ENCODE results near the gene CSF3R.
A peak's percentile ranks its signal among the peaks of the same experiment; 100 is the strongest.

CSF3R gene

GRCh38 chr1:36421649-36422048 is 61.1 kb downstream of the CSF3R start:
- DNase-seq (ENCODE audit: low read depth in 4 of 4, low spot score in 1 of 4) = no peak

- peak; percentile 72 to 96 (median 88) for DNase-seq (ENCODE audit: low read depth in 4 of 4, low spot score in 1 of 4)
Measured at GRCh38 chr1:36420836-36421317, 61.8 kb downstream of the CSF3R start.

DNA sequence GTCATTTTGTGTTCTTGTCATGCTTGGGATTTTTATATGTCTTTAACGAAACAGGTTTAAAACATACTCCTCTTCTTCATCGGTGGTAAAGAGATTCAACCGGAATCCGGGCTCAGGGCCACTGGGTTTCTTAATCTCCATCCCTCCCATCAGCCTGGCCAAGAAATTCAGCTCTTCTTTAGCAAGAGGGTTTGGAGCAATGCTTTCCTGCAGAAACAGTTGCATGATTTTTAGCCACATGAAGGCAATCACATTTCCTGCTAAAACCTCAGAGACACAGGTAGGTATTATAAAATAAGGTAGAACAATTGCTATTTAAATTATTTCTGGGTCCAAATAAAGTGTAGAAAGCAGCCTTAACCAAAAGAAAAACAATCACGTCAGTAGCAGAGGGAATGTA is 62.3 kb downstream of the CSF3R start:
- DNase-seq (ENCODE audit: low read depth in 4 of 4, low spot score in 1 of 4) = no peak

DNA sequence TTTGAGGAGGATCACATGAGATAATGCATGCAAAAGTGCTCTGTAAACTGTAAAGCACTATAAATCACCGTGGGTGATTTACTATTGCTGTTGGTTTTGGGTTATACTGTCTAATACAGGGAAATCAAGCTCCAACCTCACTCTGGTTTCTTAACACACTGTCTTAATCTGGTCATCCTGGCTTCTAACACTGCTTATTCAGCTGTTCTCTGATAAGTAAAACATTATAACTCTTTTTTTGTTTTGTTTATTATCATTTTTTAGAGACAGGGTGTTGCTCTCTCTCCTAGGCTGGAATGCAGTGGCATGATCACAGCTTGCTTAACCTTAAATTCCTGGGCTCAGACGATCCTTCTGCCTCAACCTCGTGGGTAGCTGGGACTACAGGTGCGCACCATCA is 63.1 kb downstream of the CSF3R start:
- DNase-seq (ENCODE audit: low read depth in 4 of 4, low spot score in 1 of 4) = no peak

DNA sequence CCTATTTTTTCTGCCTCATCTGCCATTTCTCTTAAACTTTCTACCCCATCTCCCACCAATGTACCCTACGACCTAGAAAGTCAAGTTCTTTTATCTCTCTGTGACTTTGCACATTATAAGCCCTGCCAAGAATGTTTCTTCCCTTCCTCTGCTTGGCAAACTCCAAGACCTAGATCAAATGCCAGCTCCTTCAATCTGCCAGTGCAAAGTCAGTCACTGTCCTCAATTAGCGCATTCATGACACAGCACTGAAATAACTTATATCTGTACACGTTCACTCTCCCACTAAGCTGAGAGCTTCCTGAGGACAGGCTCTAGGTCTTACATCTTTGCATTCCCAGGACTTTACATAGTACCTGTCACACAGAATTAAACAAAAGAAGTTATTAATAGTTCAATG is 63.6 kb downstream of the CSF3R start:
- no peak for DNase-seq (ENCODE audit: low read depth in 4 of 4, low spot score in 1 of 4)

GRCh38 chr1:36417931-36418330 is 64.8 kb downstream of the CSF3R start:
- no peak for DNase-seq (ENCODE audit: low read depth in 4 of 4, low spot score in 1 of 4)

Measured in stimulated activated CD4-positive, alpha-beta T cell treated with anti-CD3 and anti-CD28 coated beads, Interleukin-1b, Interleukin-23, amount 100 ng/mL, for 24 hours (primary cell).